ENCODE data around the gene DIAPH1. TPM values are rescaled to one million over a fixed set of nuclear protein-coding genes. Genes with fewer than 3 reads are reported as not detected.

The DIAPH1 gene
- total RNA-seq, 6 experiments from 2014 or later = 105 to 119 (median 109) TPM

DNA sequence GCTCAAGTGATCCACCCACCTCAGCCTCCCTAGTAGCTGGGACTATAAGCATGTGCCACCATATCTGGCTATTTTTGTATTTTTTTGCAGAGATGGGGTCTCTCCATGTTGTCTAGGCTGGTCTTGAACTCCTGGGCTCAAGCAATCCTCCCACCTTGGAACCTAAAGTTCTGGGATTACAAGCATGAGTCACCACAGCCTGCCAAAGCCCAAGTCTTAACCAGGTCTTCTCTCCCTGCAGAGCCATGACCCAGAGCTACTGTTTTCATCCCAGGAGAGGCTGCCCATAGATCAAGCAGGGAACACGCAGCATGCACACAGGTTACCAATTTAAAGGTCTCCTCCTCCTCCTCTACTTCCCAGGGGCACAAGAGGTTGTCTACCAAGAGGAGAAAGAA, 100.2 kb downstream of the DIAPH1 start:
- H3K36me3 Mint-ChIP-seq (ENCODE audit: low read depth) = peaks cover 50% of the 10 kb centered on the region
- peak overlapping the region; percentile 96 for H3K27ac Mint-ChIP-seq
- no peaks in the 10 kb centered on the region for H3K9me3 Mint-ChIP-seq
- peaks cover 100% of the 10 kb centered on the region for H3K4me1 Mint-ChIP-seq (ENCODE audit: low read depth)
- peaks cover 2% of the 10 kb centered on the region; the same call in 1 of the 2 replicates for H3K27me3 Mint-ChIP-seq (ENCODE audit: insufficient read depth)
- H3K4me3 Mint-ChIP-seq = 0 out of 2 replicates have a peak overlapping the region, but pooled peaks have one; percentile 67
- TF ChIP-seq, protein P1, sequence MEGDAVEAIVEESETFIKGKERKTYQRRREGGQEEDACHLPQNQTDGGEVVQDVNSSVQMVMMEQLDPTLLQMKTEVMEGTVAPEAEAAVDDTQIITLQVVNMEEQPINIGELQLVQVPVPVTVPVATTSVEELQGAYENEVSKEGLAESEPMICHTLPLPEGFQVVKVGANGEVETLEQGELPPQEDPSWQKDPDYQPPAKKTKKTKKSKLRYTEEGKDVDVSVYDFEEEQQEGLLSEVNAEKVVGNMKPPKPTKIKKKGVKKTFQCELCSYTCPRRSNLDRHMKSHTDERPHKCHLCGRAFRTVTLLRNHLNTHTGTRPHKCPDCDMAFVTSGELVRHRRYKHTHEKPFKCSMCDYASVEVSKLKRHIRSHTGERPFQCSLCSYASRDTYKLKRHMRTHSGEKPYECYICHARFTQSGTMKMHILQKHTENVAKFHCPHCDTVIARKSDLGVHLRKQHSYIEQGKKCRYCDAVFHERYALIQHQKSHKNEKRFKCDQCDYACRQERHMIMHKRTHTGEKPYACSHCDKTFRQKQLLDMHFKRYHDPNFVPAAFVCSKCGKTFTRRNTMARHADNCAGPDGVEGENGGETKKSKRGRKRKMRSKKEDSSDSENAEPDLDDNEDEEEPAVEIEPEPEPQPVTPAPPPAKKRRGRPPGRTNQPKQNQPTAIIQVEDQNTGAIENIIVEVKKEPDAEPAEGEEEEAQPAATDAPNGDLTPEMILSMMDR (IDR thresholded peaks at IDR 0.05) = no peak
- DNase-seq = no peak

DNA sequence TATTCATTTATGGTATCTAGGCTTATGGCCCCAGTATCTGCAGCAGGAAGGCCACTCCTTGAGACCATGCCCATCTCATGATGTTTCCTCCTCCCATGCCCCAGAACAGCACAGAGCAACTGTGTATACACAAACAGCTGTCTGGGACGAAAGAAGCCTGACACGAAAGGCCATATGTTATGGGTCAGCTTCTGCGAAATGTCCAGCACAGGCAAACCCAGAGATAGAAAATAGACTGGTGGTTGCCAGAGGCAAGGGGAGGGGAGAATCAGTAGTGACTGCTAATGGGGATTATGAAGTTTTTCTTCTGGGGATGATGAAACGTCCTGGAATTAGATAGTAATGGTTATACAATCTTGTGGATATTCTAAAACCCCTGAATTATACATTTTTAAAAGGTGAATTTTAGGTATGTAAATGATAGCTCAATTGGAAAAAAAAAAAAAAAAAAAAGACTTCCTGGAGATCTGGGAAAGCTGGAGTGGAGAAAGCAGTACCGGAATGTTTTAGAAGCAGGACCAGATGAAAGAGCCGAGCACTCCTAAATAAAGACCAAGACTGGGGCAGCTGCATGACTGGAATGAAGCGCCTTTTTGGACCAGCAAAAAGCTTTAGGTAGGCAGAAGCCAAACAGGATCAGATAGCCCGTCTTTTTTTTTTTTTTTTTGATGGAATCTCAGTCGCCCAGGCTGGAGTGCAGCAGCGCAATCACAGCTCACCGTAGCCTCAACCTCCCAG, 100.8 kb downstream of the DIAPH1 start:
- TF ChIP-seq, protein P1 (IDR thresholded peaks at IDR 0.05) = no peak
- peak; percentile 75 for DNase-seq

DNA sequence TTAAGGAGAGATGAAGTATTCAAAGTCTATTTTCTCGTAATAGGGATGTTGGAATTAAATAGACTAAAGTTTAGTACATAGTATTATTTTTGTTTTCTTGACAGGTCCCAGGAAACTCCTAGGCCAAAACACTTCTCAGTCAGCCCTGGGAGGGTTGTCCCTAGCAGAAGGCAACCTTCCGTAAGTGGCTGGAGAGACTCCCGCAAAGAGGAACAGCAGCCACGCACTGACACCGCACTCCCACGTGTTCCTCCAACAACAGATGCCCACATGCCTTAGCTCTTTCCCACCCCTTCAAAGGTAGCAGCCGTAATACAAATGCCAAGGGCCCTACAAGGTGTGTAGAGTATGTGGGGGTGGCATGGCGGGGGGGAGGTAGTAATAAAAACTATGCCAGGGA, 101.5 kb downstream of the DIAPH1 start:
- TF ChIP-seq, protein P1 (IDR thresholded peaks at IDR 0.05) = no peak
- Mint-ChIP-seq H3K4me1 (ENCODE audit: low read depth) (peaks cover 100% of the 10 kb centered on the region), H3K4me3 (no peak overlapping the region; the same call in 1 of the 2 replicates), H3K27me3 (ENCODE audit: insufficient read depth) (peaks cover 8% of the 10 kb centered on the region; the same call in 1 of the 2 replicates), H3K36me3 (ENCODE audit: low read depth) (peaks cover 49% of the 10 kb centered on the region), H3K27ac (peak overlapping the region; percentile 96), H3K9me3 (no peaks in the 10 kb centered on the region)
- no peak for DNase-seq

More for the DNA sequence above, 100.8 kb downstream of the DIAPH1 start:
- peak overlapping the region; percentile 67 for H3K4me3 Mint-ChIP-seq
- no peaks in the 10 kb centered on the region for H3K9me3 Mint-ChIP-seq
- peak overlapping the region; percentile 96 for H3K27ac Mint-ChIP-seq
- H3K27me3 Mint-ChIP-seq (ENCODE audit: insufficient read depth) = peaks cover 5% of the 10 kb centered on the region; the same call in 1 of the 2 replicates
- peaks cover 50% of the 10 kb centered on the region for H3K36me3 Mint-ChIP-seq (ENCODE audit: low read depth)
- peaks cover 100% of the 10 kb centered on the region for H3K4me1 Mint-ChIP-seq (ENCODE audit: low read depth)

DNA sequence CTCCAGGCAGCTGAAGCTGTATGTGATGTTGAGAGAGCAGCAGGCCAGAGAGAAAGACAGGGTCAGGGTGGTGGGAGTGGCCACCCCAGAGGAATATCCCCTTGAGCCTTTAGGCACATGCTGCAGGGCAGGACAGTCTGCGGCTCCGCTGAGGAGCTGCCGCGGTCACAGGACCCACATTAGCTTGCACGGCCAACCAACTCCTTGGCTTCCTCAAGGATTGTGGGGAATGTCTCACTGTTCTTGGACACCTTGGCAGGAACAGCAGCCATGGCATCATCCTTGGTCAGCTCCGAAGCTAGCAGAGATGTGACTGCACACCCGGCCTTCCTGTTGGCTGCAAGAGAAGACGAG, 102.2 kb downstream of the DIAPH1 start:
- Mint-ChIP-seq H3K9me3 (no peaks in the 10 kb centered on the region), H3K4me1 (ENCODE audit: low read depth) (peaks cover 98% of the 10 kb centered on the region), H3K36me3 (ENCODE audit: low read depth) (peaks cover 49% of the 10 kb centered on the region), H3K27ac (peak overlapping the region; percentile 96), H3K4me3 (no peak overlapping the region), H3K27me3 (ENCODE audit: insufficient read depth) (peaks cover 10% of the 10 kb centered on the region)
- TF ChIP-seq, protein P1 (IDR thresholded peaks at IDR 0.05) = no peak
- DNase-seq = no peak

DNA sequence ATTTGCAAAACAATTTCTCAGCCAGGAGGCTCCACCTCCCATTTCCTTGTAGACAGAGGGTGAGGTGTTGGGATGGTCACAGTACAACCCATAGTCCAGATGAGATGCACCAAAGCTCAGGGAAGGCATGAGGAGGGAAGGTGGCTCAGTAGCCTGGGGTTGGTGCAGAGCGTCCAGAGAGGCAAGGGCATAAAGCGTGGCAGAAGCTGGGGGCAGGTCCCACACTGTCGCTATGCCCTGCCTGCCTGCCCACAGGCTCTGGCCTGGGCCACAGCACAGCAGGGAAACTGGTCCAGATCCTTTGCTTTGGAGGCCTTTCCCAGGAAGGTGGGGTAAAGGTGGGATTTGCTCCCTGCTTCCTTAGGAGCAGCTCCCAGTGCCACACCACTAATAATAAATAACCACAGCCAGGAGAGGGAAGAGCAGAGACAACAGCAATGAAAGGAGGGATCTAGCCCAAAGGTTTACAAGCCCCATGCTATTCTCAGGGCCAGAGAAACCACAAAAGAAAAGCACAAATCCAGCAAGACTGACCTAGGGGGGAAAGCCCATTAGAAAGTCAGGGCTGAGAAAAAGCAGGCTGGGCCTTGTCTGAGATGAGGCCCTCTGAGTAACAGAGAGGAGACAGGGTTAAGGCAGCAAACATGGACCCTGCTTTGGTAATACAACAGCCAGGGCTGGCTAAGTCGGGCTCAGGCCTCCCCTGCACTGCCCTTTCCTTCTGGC, 102.7 kb downstream of the DIAPH1 start:
- TF ChIP-seq, protein P1 (IDR thresholded peaks at IDR 0.05) = no peak
- Mint-ChIP-seq H3K27me3 (ENCODE audit: insufficient read depth) (peaks cover 15% of the 10 kb centered on the region), H3K27ac (peak overlapping the region; percentile 96), H3K4me3 (peak overlapping the region; percentile 20; the same call in 1 of the 2 replicates), H3K36me3 (ENCODE audit: low read depth) (peaks cover 54% of the 10 kb centered on the region), H3K4me1 (ENCODE audit: low read depth) (peaks cover 97% of the 10 kb centered on the region), H3K9me3 (no peaks in the 10 kb centered on the region)
- no peak for DNase-seq
